ENCODE data around the gene ATG7.
"Not testable (repeated sequence)": the region's sequence is repeated elsewhere in the genome, so short reads cannot be mapped to it uniquely, and the experiment has no call there.

The ATG7 gene

GRCh38 chr3:11564577-11565001 lies 292.4 kb downstream of the ATG7 start:
- DNase-seq: no peak

DNA sequence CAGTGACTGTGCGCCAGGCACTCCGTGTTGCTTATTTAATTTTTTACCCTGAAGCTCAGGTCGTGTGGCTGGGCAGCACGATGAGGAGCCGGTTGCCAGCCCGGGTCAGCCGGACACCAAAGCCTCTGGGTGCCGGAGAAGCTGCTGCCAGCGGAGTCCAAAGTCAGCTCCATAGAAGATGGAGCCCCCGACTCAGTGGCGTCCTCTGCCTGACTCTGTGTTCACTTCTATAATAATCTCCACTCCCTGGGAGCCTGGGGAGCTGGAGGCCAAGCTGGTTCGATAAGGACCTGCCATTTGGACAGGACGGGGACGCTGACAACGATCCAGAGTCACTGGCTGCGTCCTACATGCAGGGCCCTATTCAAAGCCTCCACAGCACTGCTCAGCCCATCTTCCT lies 292.9 kb downstream of the ATG7 start:
- DNase-seq: no peak

GRCh38 chr3:11565492-11565891 lies 293.3 kb downstream of the ATG7 start:
- DNase-seq: no peak

DNA sequence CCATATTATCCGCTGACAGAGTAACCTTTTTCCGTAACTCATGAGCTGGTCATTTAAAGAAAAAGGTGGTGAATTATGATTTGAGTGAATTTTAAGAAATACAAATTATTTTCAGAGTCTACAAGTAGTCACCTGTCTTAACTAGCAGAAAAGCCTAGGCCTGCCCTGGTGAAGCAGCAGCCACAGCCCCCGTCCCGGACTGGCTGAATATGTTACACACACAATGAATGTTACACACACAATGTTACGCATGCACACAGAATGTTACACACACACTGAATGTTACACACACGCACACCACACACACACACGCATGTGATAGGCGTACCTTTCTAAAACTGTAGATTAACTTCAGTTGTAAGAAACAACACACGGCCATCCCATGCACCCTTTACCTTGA lies 293.7 kb downstream of the ATG7 start:
- DNase-seq: no peak

- no peak for DNase-seq
Observed at GRCh38 chr3:11566478-11566877, 294.3 kb downstream of the ATG7 start.

- no peak for DNase-seq
Observed at GRCh38 chr3:11566916-11567315, 294.7 kb downstream of the ATG7 start.

DNA sequence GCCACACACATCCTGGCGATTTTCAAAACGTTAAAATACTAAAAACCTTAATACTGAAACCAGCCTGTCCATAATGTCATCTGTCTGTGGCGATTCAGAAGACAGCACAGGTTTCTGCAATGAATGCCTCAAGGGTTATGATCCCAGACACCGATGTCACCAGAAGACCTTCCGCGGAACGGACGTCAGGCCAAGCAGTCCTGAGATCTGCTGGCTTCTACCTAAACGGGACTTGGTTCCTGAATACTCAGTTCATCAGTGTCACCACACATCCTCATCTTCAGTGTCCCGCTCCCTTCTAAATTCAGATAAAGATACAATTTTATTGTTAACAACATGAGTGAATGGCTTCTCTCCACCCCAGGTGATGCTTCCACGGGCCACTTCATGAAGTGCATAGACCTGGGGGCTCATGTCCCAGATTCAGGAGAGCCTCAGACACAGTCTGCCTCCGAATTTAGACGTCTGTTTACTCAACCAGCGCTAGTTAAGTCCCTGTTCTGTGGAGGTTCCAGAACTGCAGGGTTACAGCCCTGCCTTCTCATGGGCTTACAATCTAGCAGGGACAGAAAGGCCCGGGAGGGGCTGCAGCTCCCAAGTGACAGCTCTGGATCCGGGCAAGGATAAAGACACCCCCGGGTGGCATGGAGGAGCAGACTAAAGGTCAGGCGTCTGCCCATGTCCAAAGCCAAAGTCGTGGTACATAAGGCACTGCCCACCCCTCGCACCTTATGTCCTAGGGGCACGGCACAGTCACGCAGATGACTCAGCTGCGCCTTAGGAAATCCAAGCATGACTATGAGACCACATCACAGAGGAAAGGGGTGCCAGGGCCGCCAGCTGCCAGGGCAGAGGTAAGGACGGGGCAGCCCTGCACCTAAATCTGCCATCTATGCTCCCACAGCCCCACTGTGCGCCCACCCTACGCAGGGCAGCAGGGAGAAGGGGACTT lies 295.6 kb downstream of the ATG7 start:
- peak in 1 of 51 donors; percentile 75 for DNase-seq

DNA sequence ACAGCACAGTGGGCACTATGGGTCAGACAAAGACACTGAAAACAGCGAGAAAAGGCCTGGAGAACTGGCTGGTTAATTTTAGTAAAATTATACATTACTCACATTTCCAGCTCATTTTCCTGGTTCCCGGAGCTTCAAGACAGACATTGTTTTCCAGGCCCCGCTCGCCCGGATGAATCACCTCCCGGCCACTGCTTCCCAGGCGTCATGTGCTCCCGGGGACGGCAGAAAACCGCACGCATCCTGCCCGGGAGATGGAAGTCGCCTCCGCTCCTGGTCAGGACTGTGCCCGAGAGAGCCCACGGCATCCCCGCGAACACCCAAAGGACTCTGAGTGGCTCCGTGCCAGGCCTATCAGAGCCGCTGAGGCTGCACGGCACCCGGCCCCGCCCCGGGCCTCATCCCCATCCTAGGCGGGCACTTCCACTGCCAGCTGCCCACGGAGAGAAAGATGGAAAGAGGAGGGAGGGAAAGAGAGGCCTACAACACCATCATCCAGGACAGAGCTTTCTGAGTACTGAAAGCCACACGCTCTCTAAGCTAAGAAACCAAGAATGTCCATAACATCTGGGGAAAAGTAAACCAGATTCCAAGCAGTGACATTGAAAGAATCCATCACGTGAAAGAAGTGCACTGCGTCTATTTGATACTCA lies 296.4 kb downstream of the ATG7 start:
- DNase-seq: peak in 40 of 51 donors; percentile 22 to 88 (median 58)

- no peak for DNase-seq
Observed at GRCh38 chr3:11569156-11569741, 297.1 kb downstream of the ATG7 start.

- no peak for DNase-seq
Observed at GRCh38 chr3:11570251-11570650, 298.1 kb downstream of the ATG7 start.

DNA sequence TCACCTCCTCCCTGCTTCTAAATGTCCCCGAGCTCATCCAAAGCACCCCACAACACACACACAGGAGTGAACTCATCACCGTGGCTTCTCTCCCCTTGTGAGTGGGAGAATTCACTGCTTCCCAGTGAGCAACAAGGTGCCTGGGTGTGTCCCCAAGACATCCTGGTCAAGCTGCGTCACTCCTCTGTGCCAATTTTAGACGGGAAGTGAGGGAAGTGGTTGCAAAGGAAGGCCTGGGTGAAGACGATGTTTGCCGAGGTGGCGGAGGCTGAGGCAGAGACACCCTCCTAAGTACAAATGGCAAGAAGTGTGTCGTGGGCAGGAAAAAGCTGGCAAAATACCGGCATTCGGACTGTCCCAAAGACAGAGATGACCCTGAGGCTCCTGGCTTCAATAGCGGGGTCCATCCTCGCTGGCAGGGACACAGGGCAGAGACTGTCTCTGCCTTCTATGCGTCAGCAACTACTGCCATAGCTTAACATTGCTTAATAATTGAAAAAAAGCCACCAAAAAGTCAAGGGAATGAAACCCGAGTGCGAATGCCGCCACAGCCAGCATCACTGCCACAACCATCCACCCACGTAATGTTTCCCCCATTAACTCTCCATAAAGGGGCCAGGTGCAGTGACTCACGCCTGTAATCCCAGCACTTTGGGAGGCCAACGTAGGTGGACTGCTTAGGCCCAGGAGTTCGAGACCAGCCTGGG lies 298.7 kb downstream of the ATG7 start:
- no peak for DNase-seq

- not testable (repeated sequence) for DNase-seq
Observed at GRCh38 chr3:11572660-11573059, 300.5 kb downstream of the ATG7 start.

DNA sequence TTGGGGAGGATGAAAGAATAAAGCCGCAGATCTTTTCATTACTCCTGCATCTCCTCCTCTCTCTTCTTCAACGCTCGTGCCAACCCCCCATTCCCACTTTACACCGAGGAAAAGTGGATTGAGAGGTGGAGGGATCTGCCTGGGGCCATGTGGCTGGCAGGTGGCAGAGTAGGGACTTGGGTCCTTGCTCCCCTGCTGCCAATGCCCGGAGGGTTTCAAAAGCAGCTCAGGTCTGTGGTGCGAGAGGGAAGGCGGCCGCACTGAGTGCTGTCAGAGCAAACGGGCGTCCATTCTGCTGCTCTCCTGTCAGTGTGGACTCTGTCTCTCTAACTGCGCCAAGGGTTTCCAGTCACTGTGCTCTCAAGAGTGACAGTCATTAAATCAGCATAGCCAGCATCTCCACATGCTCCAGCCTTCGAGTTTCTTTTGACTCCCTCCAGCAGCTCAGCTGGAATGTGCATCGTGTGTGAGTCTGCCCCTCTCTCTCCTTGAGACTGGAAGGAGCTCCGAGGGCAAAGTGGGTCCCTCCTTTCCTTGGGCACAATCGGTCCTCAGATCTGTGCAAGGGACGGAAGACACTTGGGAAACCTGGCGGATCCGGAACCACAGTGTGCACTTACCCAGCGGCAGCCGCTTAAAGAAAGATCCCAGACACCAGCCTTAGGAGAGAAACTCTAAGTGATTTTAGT lies 302.9 kb downstream of the ATG7 start:
- DNase-seq: no peak

DNA sequence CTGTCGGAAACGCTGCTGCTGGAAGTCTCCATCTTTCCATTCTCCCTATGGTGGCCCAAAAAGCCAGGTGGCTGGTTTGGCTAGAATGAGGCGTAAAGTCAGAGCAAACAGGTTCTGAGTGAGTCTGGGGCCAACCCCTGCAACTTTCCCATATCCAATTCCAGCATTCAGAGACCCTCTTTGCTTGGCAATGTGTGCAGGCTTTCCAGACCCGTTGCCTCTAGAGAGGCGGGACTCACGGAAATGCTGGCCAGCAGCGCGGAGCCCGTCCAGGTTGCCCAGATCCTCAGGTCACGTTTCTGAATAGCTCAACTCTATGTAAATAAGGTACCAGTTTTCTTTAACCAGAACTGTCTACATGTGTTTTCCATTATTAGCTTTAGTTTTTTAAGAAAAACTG lies 303.5 kb downstream of the ATG7 start:
- no peak for DNase-seq

DNA sequence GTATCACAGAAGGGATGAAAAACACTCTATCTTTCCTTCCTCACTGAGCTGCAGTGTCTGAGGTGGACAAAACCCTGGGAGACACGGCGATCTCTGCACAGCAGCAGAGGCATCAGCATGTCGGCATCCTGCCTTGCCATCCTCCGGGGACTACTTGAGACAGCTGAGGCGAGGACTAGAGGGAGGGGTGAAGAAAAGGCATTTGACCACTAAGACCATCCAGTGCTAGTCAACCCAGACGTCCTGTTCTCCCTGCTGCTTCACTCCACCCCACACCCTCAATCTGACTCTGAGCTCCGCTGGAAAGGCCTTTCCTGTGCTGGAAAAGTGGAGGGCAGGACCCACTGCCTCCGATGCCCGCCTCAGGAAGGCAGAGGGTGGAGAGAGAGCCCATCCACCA lies 304.3 kb downstream of the ATG7 start:
- DNase-seq: no peak

- DNase-seq: no peak
Observed at GRCh38 chr3:11578169-11578568, 306.0 kb downstream of the ATG7 start.

- DNase-seq: no peak
Observed at GRCh38 chr3:11580645-11581044, 308.4 kb downstream of the ATG7 start.

- peak in 18 of 51 donors; percentile 28 to 88 (median 50) for DNase-seq
Observed at GRCh38 chr3:11581237-11582190, 309.3 kb downstream of the ATG7 start.

DNA sequence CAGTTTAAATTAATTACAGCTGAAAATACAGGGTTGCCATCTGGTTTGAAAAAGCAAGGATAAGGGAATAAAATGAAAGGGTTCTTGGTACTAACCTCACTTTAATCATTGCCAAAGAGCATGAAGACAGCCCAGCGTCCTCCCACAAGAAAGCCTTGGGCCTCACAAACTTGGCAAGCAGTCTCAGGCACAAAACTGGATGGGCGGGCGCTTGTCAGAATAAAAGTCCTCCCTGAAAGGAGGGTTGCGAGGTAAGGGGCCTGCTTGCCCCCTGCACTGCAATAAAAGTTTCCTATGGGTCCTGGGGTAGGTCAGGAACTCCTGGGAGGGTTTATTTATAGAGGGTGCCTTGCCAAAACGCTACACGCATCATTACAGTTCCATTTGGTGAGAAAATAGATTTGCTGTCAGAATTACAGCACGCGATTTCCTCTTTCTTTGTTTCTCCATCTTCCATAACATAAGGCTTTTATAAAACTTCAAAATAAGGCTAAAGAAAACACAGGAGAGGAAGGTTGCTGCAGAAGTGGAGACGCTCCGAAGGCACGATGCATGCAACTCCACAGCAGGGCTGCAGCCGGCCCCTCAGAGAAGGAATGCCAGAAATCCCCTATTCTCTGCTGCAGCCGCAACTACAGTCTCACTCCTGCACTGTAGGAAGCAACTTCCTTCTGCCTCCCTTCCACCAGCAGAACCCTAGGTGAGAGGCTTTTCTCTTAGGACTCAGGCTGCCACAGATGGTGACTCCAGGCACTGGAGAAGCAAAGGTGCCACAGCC lies 310.2 kb downstream of the ATG7 start:
- peak in 42 of 51 donors; percentile 33 to 88 (median 70) for DNase-seq
